K562 (cell line): ENCODE results near the gene NFIB. TPM values are rescaled to one million over a fixed set of nuclear protein-coding genes. Genes with fewer than 3 reads are reported as not detected.

Experiments
- ATAC-seq: fragments of 200-7000 bp; cut with Tn5 transposase; 3 replicates; pipeline ENCODE4 v1.9.1; 2020; ENCODE audit warnings: moderate library complexity
- BruUV-seq: library from RNA; stranded (reverse); fragments of 400-500 nt; replicated peaks from 2 replicates; lab custom pipeline; 2021; lab: Mats Ljungman, UMichigan
- CTCF ChIA-PET: fragments of 300-600 bp; formaldehyde crosslinking; extraction: SDS; loops from one replicate; lab custom pipeline; 2021; ENCODE audit warnings: low intra/inter-chr PET ratio; lab: Yijun Ruan, JAX
- POLR2A ChIA-PET: fragments of 300-600, 350-650 bp; sonication (Branson Sonifier 250); formaldehyde crosslinking; extraction: SDS; loops from one replicate; lab custom pipeline; 2021; ENCODE audit warnings: antibody characterized with exemption, inconsistent platforms; lab: Yijun Ruan, JAX
- DNase-seq, 4 experiments: peaks; one replicate each; pipeline versions ENCODE4 v3.0.0 to v3.0.0-alpha.2; 2011 to 2018; ENCODE audit warnings: low spot score in 3 of 4, mixed read lengths in 3 of 4; ENCODE audit errors: extremely low read depth in 1 of 4
- FAIRE-seq: peaks from 2 replicates; lab custom pipeline; 2011; peaks lifted over from hg19 to GRCh38; lab: Jason Lieb, UNC
- H2AFZ ChIP-seq: 2 replicates; pipeline ENCODE4 v1.6.0; 2011; ENCODE audit warnings: low read depth, low read length, control low read depth, inconsistent platforms
- H3K27ac ChIP-seq: fragments of 200-600 bp; 3 replicates; pipeline ENCODE4 v1.8.0; 2011; ENCODE audit warnings: low read depth, mild to moderate bottlenecking, control low read depth, inconsistent platforms, low read length, moderate library complexity, mixed read lengths; ENCODE audit errors: extremely low read depth
- H3K27me3 ChIP-seq, 2 experiments: fragments of 300-600 bp in 1 of 2; 2 replicates in 1 of 2; 3 replicates in 1 of 2; pipeline versions ENCODE4 v1.6.0 to v1.8.0; 2011; ENCODE audit warnings: inconsistent platforms in 2 of 2, low read length in 2 of 2, mild to moderate bottlenecking in 1 of 2, mixed read lengths in 1 of 2, moderate library complexity in 1 of 2; ENCODE audit not compliant: control insufficient read depth in 2 of 2, insufficient read depth in 2 of 2
- H3K36me3 ChIP-seq: fragments of 300-600 bp; 3 replicates; pipeline ENCODE4 v1.8.0; 2011; ENCODE audit warnings: mild to moderate bottlenecking, low read length, inconsistent platforms; ENCODE audit not compliant: control insufficient read depth, insufficient read depth
- H3K4me1 ChIP-seq, 2 experiments: fragments of 200-600 bp in 1 of 2; replicated peaks in 1 of 2; 2 replicates in 1 of 2; 3 replicates in 1 of 2; pipeline versions ENCODE4 v1.5.1 to v1.8.0; 2011; ENCODE audit warnings: inconsistent platforms in 2 of 2, low read length in 2 of 2, mild to moderate bottlenecking in 1 of 2, mixed read lengths in 1 of 2, moderate library complexity in 1 of 2; ENCODE audit not compliant: control insufficient read depth in 2 of 2, insufficient read depth in 2 of 2
- H3K4me2 ChIP-seq: 2 replicates; pipeline ENCODE4 v1.6.1; 2011; ENCODE audit warnings: low read length, control low read depth, inconsistent platforms, mixed read lengths; ENCODE audit not compliant: insufficient read depth
- H3K4me3 ChIP-seq: fragments of 200-600 bp; sonication (generic), shearing (Covaris generic); 2 replicates; pipeline ENCODE4 v1.5.1; 2016; ENCODE audit warnings: control low read depth, inconsistent platforms
- H3K79me2 ChIP-seq: fragments of 200-600 bp; 3 replicates; pipeline ENCODE4 v1.8.0; 2011; ENCODE audit warnings: low read length, inconsistent platforms; ENCODE audit not compliant: control insufficient read depth, insufficient read depth
- H3K9ac ChIP-seq, 2 experiments: 2 replicates each; pipeline versions ENCODE4 v1.6.0 to v1.6.1; 2011; ENCODE audit warnings: low read depth in 2 of 2, low read length in 2 of 2, control low read depth in 1 of 2, inconsistent platforms in 1 of 2, mild to moderate bottlenecking in 1 of 2, mixed read lengths in 1 of 2; ENCODE audit not compliant: insufficient read depth in 1 of 2
- H3K9me1 ChIP-seq: one replicate; pipeline ENCODE4 v1.6.0; 2011; ENCODE audit warnings: inconsistent platforms, mild to moderate bottlenecking, low read length, moderate library complexity; ENCODE audit not compliant: control insufficient read depth, insufficient read depth
- H3K9me3 ChIP-seq: replicated peaks from 2 replicates; pipeline ENCODE4 v1.5.1; 2011; ENCODE audit warnings: low read depth, low read length, inconsistent platforms; ENCODE audit not compliant: control insufficient read depth, insufficient read depth
- H4K20me1 ChIP-seq: replicated peaks from 2 replicates; pipeline ENCODE4 v1.6.1; 2011; ENCODE audit warnings: low read length, inconsistent platforms, mixed read lengths; ENCODE audit not compliant: control insufficient read depth, insufficient read depth
- CAMTA2 ChIP-seq: fragments of 250-450 bp; sonication (Bioruptor Pico); conservative IDR thresholded peaks from 2 replicates; pipeline ENCODE4 v1.5.1; 2022
- CBX3 ChIP-seq, 2 experiments: IDR thresholded peaks; 1 replicate in 1 of 2; 2 replicates in 1 of 2; pipeline ENCODE4 v1.6.1; 2012; ENCODE audit warnings: inconsistent platforms in 2 of 2, low read length in 2 of 2, borderline replicate concordance in 1 of 2, control low read depth in 1 of 2
- DIDO1 ChIP-seq: fragments of 450-650 bp; IDR thresholded peaks from 2 replicates; pipeline ENCODE4 v1.6.1; 2016; ENCODE audit warnings: low read depth, missing biosample characterization, missing genetic modification characterization
- FOS ChIP-seq: IDR thresholded peaks from 3 replicates; pipeline ENCODE4 v1.6.1; 2011; ENCODE audit not compliant: insufficient read length; ENCODE audit errors: extremely low read depth
- GTF2E2 ChIP-seq: fragments of 200-800 bp; sonication (Bioruptor generic); IDR thresholded peaks from 2 replicates; pipeline ENCODE4 v1.6.1; 2016; ENCODE audit warnings: missing genetic modification characterization, missing compliant biosample characterization
- HDAC8 ChIP-seq: fragments of 450-650 bp; IDR thresholded peaks from 2 replicates; pipeline ENCODE4 v1.6.1; 2016; ENCODE audit warnings: mild to moderate bottlenecking, missing genetic modification characterization, moderate library complexity, missing compliant biosample characterization
- NCOA2 ChIP-seq, 2 experiments: fragments of 450-650 bp; IDR thresholded peaks; 2 replicates each; pipeline ENCODE4 v1.6.1; 2018; ENCODE audit warnings: mild to moderate bottlenecking in 2 of 2, moderate library complexity in 1 of 2; ENCODE audit not compliant: partially characterized antibody in 2 of 2
- RBM15 ChIP-seq: fragments of 200-400 bp; formaldehyde crosslinking; IDR thresholded peaks from 2 replicates; pipeline ENCODE4 v1.6.1; 2018; ENCODE audit warnings: mild to moderate bottlenecking, low read length, moderate library complexity; ENCODE audit not compliant: insufficient read depth
- ZFP30 ChIP-seq: fragments of 250-450 bp; sonication (Bioruptor Pico); IDR thresholded peaks from 2 replicates; pipeline ENCODE4 v1.8.0; 2022; ENCODE audit warnings: moderate library complexity, mild to moderate bottlenecking, inconsistent platforms, borderline replicate concordance
- ZNF274 ChIP-seq: IDR thresholded peaks from 2 replicates; pipeline ENCODE4 v1.6.1; 2011; ENCODE audit warnings: low read depth, mild to moderate bottlenecking, low read length, moderate library complexity, borderline replicate concordance
- in situ Hi-C: fragments of 300-500 bp; cut with MboI; formaldehyde crosslinking; loops from 4 replicates; pipeline ENCODE4 v1.15.0; 2018; ENCODE audit warnings: inconsistent platforms, mixed read lengths
- intact Hi-C: fragments of 100-400 bp; cut with micrococcal nuclease; formaldehyde crosslinking; loops from 2 replicates; pipeline ENCODE4 v1.14.2; 2022
- polyA plus RNA-seq, 8 experiments: library from polyadenylated mRNA; depleted of rRNA in 4 of 8; stranded (reverse) in 5 of 8; unstranded in 3 of 8; fragments of >200 nt; fragmentation: Nextera tagmentation in 2 of 8; fragmentation: Illumina TruSeq in 1 of 8; extraction: Ambion mirVana in 2 of 8; extraction: Trizol in 1 of 8; gene quantifications; 2 replicates each; pipeline versions ENCODE4 v1.2.1 to v1.2.3, GENCODE V29; 2011 to 2014; ENCODE audit warnings: inconsistent platforms in 1 of 8, missing spikeins in 1 of 8
- total RNA-seq, 7 experiments: library from RNA; depleted of rRNA in 6 of 7; stranded (reverse); fragments of >200 nt in 6 of 7; fragmentation: Illumina TruSeq in 2 of 7; extraction: Trizol in 2 of 7; gene quantifications; 2 replicates each; pipeline versions ENCODE4 v1.2.1 to v1.2.3, GENCODE V29; 2011 to 2021; ENCODE audit warnings: low replicate concordance in 1 of 7
- TF ChIP-seq, protein P1 (sequence below): sonication (generic); formaldehyde crosslinking; IDR thresholded peaks from 2 replicates; pipeline ENCODE4 v1.8.0; 2023; ENCODE audit warnings: mild to moderate bottlenecking, missing genetic modification reagents
- TF ChIP-seq, protein P2 (sequence below): fragments of 250-450 bp; sonication (Bioruptor Pico); IDR thresholded peaks from 2 replicates; pipeline ENCODE4 v1.9.0; 2021; ENCODE audit warnings: mild to moderate bottlenecking
- TF ChIP-seq, protein P3 (sequence below): fragments of 450-650 bp; IDR thresholded peaks from 2 replicates; pipeline ENCODE4 v1.6.1; 2016; ENCODE audit warnings: low read depth, mild to moderate bottlenecking, moderate library complexity
- TF ChIP-seq, protein P4 (sequence below): fragments of 450-650 bp; formaldehyde crosslinking; IDR thresholded peaks from 2 replicates; pipeline ENCODE4 v1.4.0; 2020; ENCODE audit warnings: mild to moderate bottlenecking, moderate library complexity

NFIB gene
- total and polyA plus RNA-seq, 9 of the 15 experiments (the other 6 are each of a cell fraction or from before 2014, with no cell fraction given): 1.2 to 3.3 (median 1.9) TPM

DNA sequence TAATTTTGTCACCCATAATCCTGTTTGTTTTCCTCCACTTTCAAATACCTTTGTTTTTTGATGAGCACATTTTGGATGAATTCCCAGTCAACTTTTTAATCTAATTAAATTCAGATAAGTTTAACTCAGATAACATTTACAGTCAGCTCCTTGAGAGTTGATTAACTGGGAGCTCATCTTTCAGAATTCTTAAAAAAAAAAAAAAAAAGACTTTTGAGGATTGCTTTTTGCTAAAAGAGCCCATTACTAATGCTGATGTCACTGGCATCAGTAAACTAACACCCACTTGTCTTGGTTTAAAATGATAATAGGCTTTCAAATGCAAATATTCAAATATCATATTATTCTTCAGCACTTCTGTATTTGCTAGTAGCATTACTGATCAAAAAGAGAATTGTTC lies 47.1 kb upstream of the NFIB start:
- in situ Hi-C loops: no loop called here

More for the DNA sequence above, 47.1 kb upstream of the NFIB start:
- Histone ChIP-seq H4K20me1 (no peaks in the 10 kb centered on the region), H3K27ac (no peak overlapping the region), H3K4me2 (no peak overlapping the region), H3K79me2 (no peaks in the 10 kb centered on the region), H3K9me1 (no peaks in the 10 kb centered on the region), H3K27me3 (no peaks in the 10 kb centered on the region), H3K4me3 (no peak overlapping the region), H3K4me1 (peaks cover 0 to 9% of the 10 kb centered on the region in 2 experiments; a peak in 2 of 5 replicates), H3K9ac (no peak overlapping the region), H3K9me3 (no peaks in the 10 kb centered on the region), H2AFZ (no peak overlapping the region), H3K36me3 (no peaks in the 10 kb centered on the region)
- intact Hi-C loops: loop anchor here (5.0 kb wide), 1 partner anchor 36 kb away; no protein-coding TSS in a partner anchor
- no peak for TF ChIP-seq CAMTA2 (CRISPR knock-in tag)
- TF ChIP-seq FOS: no peak
- no peak for TF ChIP-seq ZFP30
- TF ChIP-seq, protein P1, sequence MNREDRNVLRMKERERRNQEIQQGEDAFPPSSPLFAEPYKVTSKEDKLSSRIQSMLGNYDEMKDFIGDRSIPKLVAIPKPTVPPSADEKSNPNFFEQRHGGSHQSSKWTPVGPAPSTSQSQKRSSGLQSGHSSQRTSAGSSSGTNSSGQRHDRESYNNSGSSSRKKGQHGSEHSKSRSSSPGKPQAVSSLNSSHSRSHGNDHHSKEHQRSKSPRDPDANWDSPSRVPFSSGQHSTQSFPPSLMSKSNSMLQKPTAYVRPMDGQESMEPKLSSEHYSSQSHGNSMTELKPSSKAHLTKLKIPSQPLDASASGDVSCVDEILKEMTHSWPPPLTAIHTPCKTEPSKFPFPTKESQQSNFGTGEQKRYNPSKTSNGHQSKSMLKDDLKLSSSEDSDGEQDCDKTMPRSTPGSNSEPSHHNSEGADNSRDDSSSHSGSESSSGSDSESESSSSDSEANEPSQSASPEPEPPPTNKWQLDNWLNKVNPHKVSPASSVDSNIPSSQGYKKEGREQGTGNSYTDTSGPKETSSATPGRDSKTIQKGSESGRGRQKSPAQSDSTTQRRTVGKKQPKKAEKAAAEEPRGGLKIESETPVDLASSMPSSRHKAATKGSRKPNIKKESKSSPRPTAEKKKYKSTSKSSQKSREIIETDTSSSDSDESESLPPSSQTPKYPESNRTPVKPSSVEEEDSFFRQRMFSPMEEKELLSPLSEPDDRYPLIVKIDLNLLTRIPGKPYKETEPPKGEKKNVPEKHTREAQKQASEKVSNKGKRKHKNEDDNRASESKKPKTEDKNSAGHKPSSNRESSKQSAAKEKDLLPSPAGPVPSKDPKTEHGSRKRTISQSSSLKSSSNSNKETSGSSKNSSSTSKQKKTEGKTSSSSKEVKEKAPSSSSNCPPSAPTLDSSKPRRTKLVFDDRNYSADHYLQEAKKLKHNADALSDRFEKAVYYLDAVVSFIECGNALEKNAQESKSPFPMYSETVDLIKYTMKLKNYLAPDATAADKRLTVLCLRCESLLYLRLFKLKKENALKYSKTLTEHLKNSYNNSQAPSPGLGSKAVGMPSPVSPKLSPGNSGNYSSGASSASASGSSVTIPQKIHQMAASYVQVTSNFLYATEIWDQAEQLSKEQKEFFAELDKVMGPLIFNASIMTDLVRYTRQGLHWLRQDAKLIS (CRISPR knock-in tag): no peak
- TF ChIP-seq ZNF274: no peak
- TF ChIP-seq, protein P2, sequence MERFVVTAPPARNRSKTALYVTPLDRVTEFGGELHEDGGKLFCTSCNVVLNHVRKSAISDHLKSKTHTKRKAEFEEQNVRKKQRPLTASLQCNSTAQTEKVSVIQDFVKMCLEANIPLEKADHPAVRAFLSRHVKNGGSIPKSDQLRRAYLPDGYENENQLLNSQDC (CRISPR knock-in tag): no peak
- no peak for TF ChIP-seq DIDO1
- no peak for TF ChIP-seq HDAC8
- TF ChIP-seq, protein P3, sequence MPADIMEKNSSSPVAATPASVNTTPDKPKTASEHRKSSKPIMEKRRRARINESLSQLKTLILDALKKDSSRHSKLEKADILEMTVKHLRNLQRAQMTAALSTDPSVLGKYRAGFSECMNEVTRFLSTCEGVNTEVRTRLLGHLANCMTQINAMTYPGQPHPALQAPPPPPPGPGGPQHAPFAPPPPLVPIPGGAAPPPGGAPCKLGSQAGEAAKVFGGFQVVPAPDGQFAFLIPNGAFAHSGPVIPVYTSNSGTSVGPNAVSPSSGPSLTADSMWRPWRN: no peak
- TF ChIP-seq, protein P4, sequence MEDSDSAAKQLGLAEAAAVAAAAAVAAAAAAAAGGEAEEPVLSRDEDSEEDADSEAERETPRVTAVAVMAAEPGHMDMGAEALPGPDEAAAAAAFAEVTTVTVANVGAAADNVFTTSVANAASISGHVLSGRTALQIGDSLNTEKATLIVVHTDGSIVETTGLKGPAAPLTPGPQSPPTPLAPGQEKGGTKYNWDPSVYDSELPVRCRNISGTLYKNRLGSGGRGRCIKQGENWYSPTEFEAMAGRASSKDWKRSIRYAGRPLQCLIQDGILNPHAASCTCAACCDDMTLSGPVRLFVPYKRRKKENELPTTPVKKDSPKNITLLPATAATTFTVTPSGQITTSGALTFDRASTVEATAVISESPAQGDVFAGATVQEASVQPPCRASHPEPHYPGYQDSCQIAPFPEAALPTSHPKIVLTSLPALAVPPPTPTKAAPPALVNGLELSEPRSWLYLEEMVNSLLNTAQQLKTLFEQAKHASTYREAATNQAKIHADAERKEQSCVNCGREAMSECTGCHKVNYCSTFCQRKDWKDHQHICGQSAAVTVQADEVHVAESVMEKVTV (CRISPR knock-in tag): no peak
- TF ChIP-seq NCOA2 (IDR thresholded peaks at IDR 0.05; ENCODE audit: partially characterized antibody in 2 of 2): no peak
- no peak for TF ChIP-seq GTF2E2 (tag)
- TF ChIP-seq CBX3 (IDR thresholded peaks at IDR 0.05; ENCODE audit: borderline replicate concordance in 1 of 2, low read length in 2 of 2): no peak
- no peak for TF ChIP-seq RBM15
- ATAC-seq (no peak), FAIRE-seq (no peak), DNase-seq (no peak)
- CTCF ChIA-PET: interaction anchor here (0.6 kb wide), 1 partner anchor 20 kb away, joined by 3 read pairs; no protein-coding TSS in a partner anchor
- BruUV-seq: no TSS peak
- POLR2A ChIA-PET: no interaction called here
